Thyroid gland (tissue), 4 donors: ENCODE measurements around the gene VWCE. TPM values are rescaled to one million over a fixed set of nuclear protein-coding genes. Genes with fewer than 3 reads are reported as not detected.
"Not testable (repeated sequence)": the region's sequence is repeated elsewhere in the genome, so short reads cannot be mapped to it uniquely, and the experiment has no call there.

Experiments
- DNase-seq, 2 donors: peaks; one replicate each; pipeline ENCODE4 v3.0.0-alpha.2; 2019
- H3K27ac ChIP-seq, 3 donors: fragments of 200-600 bp; sonication (generic); 1 replicate in 2 of 3; 2 replicates in 1 of 3; pipeline ENCODE4 v1.5.1; 2016 to 2019; ENCODE audit warnings: mild to moderate bottlenecking in 1 of 3, moderate library complexity in 1 of 3
- H3K27me3 ChIP-seq: fragments of 200-600 bp; sonication (generic); one replicate; pipeline ENCODE4 v1.5.1; 2019
- H3K36me3 ChIP-seq, 2 donors: fragments of 200-600 bp; sonication (generic); one replicate each; pipeline ENCODE4 v1.5.1; 2016 to 2019
- H3K4me1 ChIP-seq, 2 donors: fragments of 200-600 bp; sonication (generic); one replicate each; pipeline ENCODE4 v1.5.1; 2017 to 2019
- H3K4me3 ChIP-seq, 3 donors: fragments of 200-600 bp; sonication (generic); replicated peaks in 1 of 3; 1 replicate in 2 of 3; 2 replicates in 1 of 3; pipeline ENCODE4 v1.5.1; 2016; ENCODE audit warnings: mild to moderate bottlenecking in 1 of 3
- H3K9me3 ChIP-seq: fragments of 200-600 bp; sonication (generic); one replicate; pipeline ENCODE4 v1.5.1; 2017
- WGBS, 2 donors: methylation state at CpG; one replicate each; pipeline ENCODE4 v1.1.5; 2017; 5-methylcytosine and 5-hydroxymethylcytosine counted together
- intact Hi-C: fragments of 100-400 bp; cut with DNase I; formaldehyde crosslinking; loops from one replicate; pipeline ENCODE4 v1.15.1; 2023
- total RNA-seq, 4 donors: library from RNA; depleted of rRNA; stranded (reverse); fragments of >200 nt; gene quantifications; one replicate each; pipeline ENCODE4 v1.2.3, GENCODE V29; 2016

The VWCE gene
- total RNA-seq, 4 donors from 2014 or later = 0.54 to 2.5 (median 1.0) TPM

- H3K36me3 ChIP-seq, H3K27ac ChIP-seq, H3K9me3 ChIP-seq, H3K4me1 ChIP-seq, H3K4me3 ChIP-seq, intact Hi-C loops, H3K27me3 ChIP-seq, DNase-seq: not testable (repeated sequence)
- WGBS, 2 donors = no CpG with 5 or more reads among the region's 3 CpGs
These were observed 81.3 kb downstream of the VWCE start for GRCh38 chr11:61213711-61214324.

DNA sequence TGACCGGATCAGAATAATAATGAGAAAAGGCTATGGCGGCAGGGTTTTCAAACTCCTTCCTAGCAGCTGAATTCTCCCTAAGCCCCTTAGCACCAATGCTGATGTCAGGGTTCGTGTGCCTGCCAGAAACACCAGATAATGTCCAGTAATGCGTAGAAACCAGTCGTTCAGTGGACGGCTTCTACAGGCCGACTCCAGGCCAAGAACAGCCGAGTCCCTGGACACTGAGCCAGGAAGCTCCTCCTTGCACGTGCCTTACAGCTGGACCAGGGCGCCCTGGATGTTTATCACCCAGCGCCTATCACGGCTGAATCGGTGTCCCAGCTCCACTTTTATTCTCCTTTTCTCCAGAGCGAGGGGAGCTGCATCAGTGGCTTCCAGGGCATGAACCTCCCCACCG, 82.9 kb downstream of the VWCE start:
- intact Hi-C loops, H3K4me3 ChIP-seq: not testable (repeated sequence)
- no CpG with 5 or more reads among the region's 15 CpGs for WGBS, 2 donors

GRCh38 chr11:61211327-61211952, 83.7 kb downstream of the VWCE start:
- H3K4me3 ChIP-seq, H3K27me3 ChIP-seq, H3K36me3 ChIP-seq, DNase-seq, H3K9me3 ChIP-seq, H3K4me1 ChIP-seq, intact Hi-C loops: not testable (repeated sequence)
- WGBS, 2 donors = 75 to 77% methylated on average over 4 to 6 of the region's 10 CpGs
- peak overlapping the region in 1 of 3 donors; percentile 21 for H3K27ac ChIP-seq

More for the DNA sequence above, 82.9 kb downstream of the VWCE start:
- not testable (repeated sequence) for DNase-seq, H3K36me3 ChIP-seq, H3K4me1 ChIP-seq, H3K9me3 ChIP-seq, H3K27me3 ChIP-seq, H3K27ac ChIP-seq

DNA sequence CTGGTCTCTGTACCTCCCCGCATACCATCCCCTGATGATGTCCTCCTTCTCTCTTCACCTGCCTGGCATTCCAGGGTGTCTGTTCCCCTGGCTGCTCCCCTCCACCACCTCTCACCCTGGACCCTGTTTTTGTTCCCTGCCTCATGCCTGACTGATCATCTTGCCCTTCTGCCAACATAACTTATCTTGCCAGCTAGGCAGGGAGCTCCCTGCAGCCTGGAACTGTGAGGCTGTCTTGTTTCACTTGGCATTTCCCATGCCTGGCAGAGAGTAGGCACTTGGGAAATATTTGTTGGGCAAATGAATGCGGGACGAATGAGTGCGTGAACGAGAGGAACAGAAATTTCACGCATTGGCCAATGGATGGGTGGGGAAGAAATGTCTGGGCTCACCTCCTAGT, 84.5 kb downstream of the VWCE start:
- H3K9me3 ChIP-seq, DNase-seq, H3K36me3 ChIP-seq, H3K4me1 ChIP-seq, H3K27me3 ChIP-seq, H3K27ac ChIP-seq, H3K4me3 ChIP-seq, intact Hi-C loops: not testable (repeated sequence)
- WGBS, 2 donors = no CpG with 5 or more reads among the region's 6 CpGs

Other genes starting within 250 kb of the VWCE start
- gene CD5, start 192.8 kb downstream of the VWCE start, total RNA-seq = under 1 TPM in 3 of 4 donors, not detected in 1; 0.56 to 0.83 (median 0.81) TPM
- 10 to 100 TPM; 13.0 to 18.2 (median 15.9) TPM for gene VPS37C, start 133.9 kb downstream of the VWCE start, total RNA-seq
- 1 to 10 TPM in 2 of 4 donors, not detected in 2; 4.3 to 7.9 TPM for gene PGA3, start 91.8 kb downstream of the VWCE start, total RNA-seq
- 1 to 10 TPM in 2 of 4 donors, not detected in 2; 4.6 to 8.1 TPM for gene PGA4, start 73.0 kb downstream of the VWCE start, total RNA-seq
- 1 to 10 TPM in 2 of 4 donors, not detected in 2; 1.4 to 2.6 TPM for gene PGA5, start 54.1 kb downstream of the VWCE start, total RNA-seq
- 100 to 1,000 TPM; 132 to 211 (median 182) TPM for gene DDB1, start 37.8 kb upstream of the VWCE start, total RNA-seq
- 10 to 100 TPM; 27.0 to 62.8 (median 43.6) TPM for gene TKFC, start 37.9 kb upstream of the VWCE start, total RNA-seq
- 10 to 100 TPM; 39.3 to 62.8 (median 49.7) TPM for gene CYB561A3, start 66.6 kb upstream of the VWCE start, total RNA-seq
- 10 to 100 TPM; 25.3 to 37.1 (median 31.5) TPM for gene TMEM138, start 67.1 kb upstream of the VWCE start, total RNA-seq
- 10 to 100 TPM; 13.3 to 26.6 (median 21.0) TPM for gene TMEM216, start 97.3 kb upstream of the VWCE start, total RNA-seq
- gene CPSF7, start 134.7 kb upstream of the VWCE start, total RNA-seq = 10 to 100 TPM; 58.8 to 95.1 (median 72.8) TPM
- 10 to 100 TPM; 41.0 to 74.3 (median 44.0) TPM for gene SDHAF2, start 134.8 kb upstream of the VWCE start, total RNA-seq
- 1 to 10 TPM in 1 of 4 donors, under 1 TPM in 3; 0.22 to 3.0 (median 0.66) TPM for gene LRRC10B, start 213.4 kb upstream of the VWCE start, total RNA-seq